B cell (primary cell): ENCODE data around the gene RGR. TPM values are rescaled to one million over a fixed set of nuclear protein-coding genes. Genes with fewer than 3 reads are reported as not detected.

Experiments used
- ATAC-seq: fragments of 200-7000 bp; cut with Tn5 transposase; one replicate; pipeline ENCODE4 v1.10.0; 2021; ENCODE audit warnings: low read depth, mild to moderate bottlenecking, moderate number of reproducible peaks, moderate library complexity
- CTCF ChIA-PET: fragments of 350-600 bp; sonication (Branson Sonifier 250); formaldehyde crosslinking; loops from one replicate; lab custom pipeline; 2021; ENCODE audit warnings: antibody characterized with exemption, inconsistent platforms; lab: Charles Lee
- POLR2A ChIA-PET: fragments of 350-600 bp; sonication (Branson Sonifier 250); formaldehyde crosslinking; loops from one replicate; lab custom pipeline; 2021; ENCODE audit warnings: antibody characterized with exemption; lab: Charles Lee
- DNase-seq: peaks from one replicate; pipeline ENCODE4 v3.0.0; 2013
- H2AFZ ChIP-seq: 2 replicates; pipeline ENCODE4 v1.6.1; 2012; ENCODE audit warnings: mild to moderate bottlenecking, low read depth, low read length; ENCODE audit not compliant: insufficient read depth, poor library complexity, severe bottlenecking
- H3K27ac ChIP-seq, 2 donors: 1 replicate in 1 of 2; 2 replicates in 1 of 2; pipeline ENCODE4 v1.5.1; 2012 to 2013; ENCODE audit warnings: low read length in 2 of 2, mild to moderate bottlenecking in 2 of 2, moderate library complexity in 1 of 2
- H3K27me3 ChIP-seq, 4 experiments: fragments of 200-600 bp in 1 of 4; sonication (generic) in 1 of 4; replicated peaks in 1 of 4; 1 replicate in 2 of 4; 2 replicates in 2 of 4; pipeline versions ENCODE4 v1.6.1 to v1.7.0; 2013 to 2016; ENCODE audit warnings: low read length in 3 of 4, mild to moderate bottlenecking in 2 of 4, mixed read lengths in 1 of 4, moderate library complexity in 1 of 4; ENCODE audit not compliant: insufficient read depth in 4 of 4, control insufficient read depth in 3 of 4; ENCODE audit errors: control extremely low read depth in 1 of 4
- H3K36me3 ChIP-seq, 2 experiments: replicated peaks in 1 of 2; 1 replicate in 1 of 2; 2 replicates in 1 of 2; pipeline versions ENCODE4 v1.6.1 to v1.7.1; 2013; ENCODE audit warnings: low read length in 1 of 2; ENCODE audit not compliant: insufficient read depth in 2 of 2, control insufficient read depth in 1 of 2; ENCODE audit errors: control extremely low read depth in 1 of 2, extremely low read depth in 1 of 2
- H3K4me1 ChIP-seq, 2 donors: fragments of 200-600 bp in 1 of 2; sonication (generic) in 1 of 2; 1 replicate in 1 of 2; 2 replicates in 1 of 2; pipeline versions ENCODE4 v1.5.1 to v1.6.1; 2013 to 2017; ENCODE audit warnings: low read length in 2 of 2; ENCODE audit not compliant: control insufficient read depth in 2 of 2, insufficient read depth in 2 of 2
- H3K4me2 ChIP-seq: replicated peaks from 2 replicates; pipeline ENCODE3; 2012; ENCODE audit warnings: mild to moderate bottlenecking, low read depth, low read length; ENCODE audit not compliant: poor library complexity, severe bottlenecking
- H3K4me3 ChIP-seq, 5 experiments: fragments of 200-600 bp in 1 of 5; sonication (generic) in 1 of 5; 1 replicate in 3 of 5; 2 replicates in 2 of 5; pipeline versions ENCODE4 v1.5.1 to v1.7.0; 2011 to 2016; ENCODE audit warnings: low read length in 4 of 5, mild to moderate bottlenecking in 4 of 5, low read depth in 2 of 5, control low read depth in 1 of 5, moderate library complexity in 1 of 5; ENCODE audit not compliant: insufficient read depth in 1 of 5; ENCODE audit errors: control extremely low read depth in 1 of 5, extremely low read depth in 1 of 5
- H3K79me2 ChIP-seq: fragments of 200-600 bp; sonication (generic); one replicate; pipeline ENCODE4 v1.6.0; 2016; ENCODE audit warnings: low read length; ENCODE audit not compliant: control insufficient read depth, insufficient read depth
- H3K9ac ChIP-seq: fragments of 200-600 bp; sonication (generic); 2 replicates; pipeline ENCODE4 v1.6.1; 2017; ENCODE audit warnings: mild to moderate bottlenecking, low read length, moderate library complexity
- H3K9me3 ChIP-seq, 3 donors: one replicate each; pipeline versions ENCODE4 v1.6.1 to v1.7.1; 2013; ENCODE audit warnings: low read length in 2 of 3; ENCODE audit not compliant: control insufficient read depth in 2 of 3, insufficient read depth in 1 of 3; ENCODE audit errors: control extremely low read depth in 1 of 3
- H4K20me1 ChIP-seq: 2 replicates; pipeline ENCODE4 v1.6.0; 2012; ENCODE audit warnings: mild to moderate bottlenecking, low read length; ENCODE audit not compliant: insufficient read depth, control insufficient read depth, poor library complexity, severe bottlenecking
- H3K27ac Mint-ChIP-seq: one replicate; pipeline ENCODE4 v1.8.0; 2021; ENCODE audit warnings: mixed read lengths
- H3K27me3 Mint-ChIP-seq: one replicate; pipeline ENCODE4 v1.8.0; 2021; ENCODE audit warnings: mixed read lengths
- H3K4me1 Mint-ChIP-seq: one replicate; pipeline ENCODE4 v1.8.0; 2021; ENCODE audit warnings: mixed read lengths
- H3K4me3 Mint-ChIP-seq: one replicate; pipeline ENCODE4 v1.8.0; 2021; ENCODE audit warnings: mixed read lengths
- H3K9me3 Mint-ChIP-seq: one replicate; pipeline ENCODE4 v1.8.0; 2022; ENCODE audit warnings: mixed read lengths; ENCODE audit not compliant: insufficient read depth
- CTCF ChIP-seq: fragments of 200-600 bp; IDR thresholded peaks from one replicate; pipeline ENCODE4 v1.8.0; 2022; ENCODE audit warnings: antibody characterized with exemption, mild to moderate bottlenecking
- EZH2 ChIP-seq: IDR thresholded peaks from 2 replicates; pipeline ENCODE4 v1.6.1; 2012; ENCODE audit warnings: borderline replicate concordance, low read depth, mild to moderate bottlenecking, moderate library complexity, low read length; ENCODE audit not compliant: insufficient read depth, poor library complexity, severe bottlenecking
- WGBS: methylation state at CpG from one replicate; pipeline ENCODE4 v1.1.5; 2013; ENCODE audit warnings: missing lambda C conversion rate; ENCODE audit not compliant: insufficient coverage; 5-methylcytosine and 5-hydroxymethylcytosine counted together
- intact Hi-C: fragments of 100-400 bp; cut with micrococcal nuclease; formaldehyde crosslinking; loops from one replicate; pipeline ENCODE4 v1.10.0; 2022
- polyA plus RNA-seq: library from polyadenylated mRNA; depleted of rRNA; stranded (reverse); fragments of >200 nt; gene quantifications from 2 replicates; pipeline ENCODE4 v1.2.3, GENCODE V29; 2012
- total RNA-seq, 2 donors: library from RNA; stranded (reverse); fragments of 120-200 nt in 1 of 2; gene quantifications; 1 replicate in 1 of 2; 2 replicates in 1 of 2; pipeline versions ENCODE4 v1.2.3 to v1.2.4, GENCODE V29; 2013 to 2022

The RGR gene
- total and polyA plus RNA-seq, 2 donors (not counting 1 experiment from before 2014, with no cell fraction given) = not detected

- POLR2A ChIA-PET = no interaction called here
- Mint-ChIP-seq H3K4me3 (no peak overlapping the region), H3K27ac (no peak overlapping the region), H3K4me1 (no peaks in the 10 kb centered on the region), H3K9me3 (no peaks in the 10 kb centered on the region), H3K27me3 (peaks cover 15% of the 10 kb centered on the region)
- H3K27ac ChIP-seq = no peak overlapping the region
- CTCF ChIA-PET = interaction anchor here (1.4 to 1.9 kb wide), 3 partner anchors 10 to 283 kb away, joined by 4 to 6 read pairs (median 4); no protein-coding TSS in a partner anchor
- TF ChIP-seq EZH2 (no peak), CTCF (no peak)
- H3K9ac ChIP-seq = no peak overlapping the region
- intact Hi-C loops = no loop called here
- DNase-seq = no peak
- H3K36me3 ChIP-seq = no peaks in the 10 kb centered on the region
- no peak for ATAC-seq
- H4K20me1 ChIP-seq = no peaks in the 10 kb centered on the region
- H3K9me3 ChIP-seq = peaks cover 0 to 4% (median 3%) of the 10 kb centered on the region in 3 donors
- no peak overlapping the region for H2AFZ ChIP-seq
- no peaks in the 10 kb centered on the region for H3K4me1 ChIP-seq
- H3K4me2 ChIP-seq = no peak overlapping the region
- H3K79me2 ChIP-seq = no peaks in the 10 kb centered on the region
- peaks cover 0 to 6% (median 0%) of the 10 kb centered on the region in 4 experiments for H3K27me3 ChIP-seq
- WGBS = 91% methylated on average over 6 of the region's 10 CpGs
- no peak overlapping the region for H3K4me3 ChIP-seq
Measured at GRCh38 chr10:84254552-84255478, 10.0 kb downstream of the RGR start.
